Measurements from ENCODE around the gene STUM.

The STUM gene

DNA sequence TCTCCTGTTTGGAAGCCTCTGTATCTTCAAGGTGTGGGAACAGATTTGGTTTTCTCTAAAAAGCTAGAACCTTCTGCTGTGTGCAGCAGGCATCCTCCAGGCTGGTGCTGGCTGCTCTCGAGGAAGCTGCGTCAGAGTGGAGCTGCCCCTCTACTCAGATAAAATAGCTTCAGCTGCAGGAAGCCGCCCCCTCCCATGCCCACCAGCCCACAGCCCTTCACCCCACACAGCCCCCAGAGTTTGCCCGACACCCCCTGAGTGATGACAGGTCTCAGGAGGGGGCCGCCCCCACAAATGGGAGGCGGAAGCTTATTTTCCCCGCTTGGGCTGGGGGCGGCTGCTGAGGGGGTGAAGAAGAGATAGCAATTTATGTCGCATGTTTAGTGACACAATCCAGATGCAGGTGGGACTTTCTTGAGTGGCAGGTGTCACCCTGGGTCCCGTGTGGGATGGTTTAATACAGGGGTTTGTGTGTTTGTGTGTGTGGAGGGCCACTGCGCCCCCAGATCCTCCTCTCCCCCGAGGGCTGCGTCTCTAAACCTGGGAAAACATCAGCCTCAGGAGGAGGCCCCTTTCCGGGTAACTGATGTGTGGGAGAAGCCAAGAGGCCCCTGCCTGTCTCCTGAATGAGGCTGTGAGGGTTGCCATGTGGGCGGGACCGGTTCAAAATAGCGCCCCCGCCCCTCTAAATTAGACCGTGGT lies 55.4 kb downstream of the STUM start:
- TF ChIP-seq, protein P1, sequence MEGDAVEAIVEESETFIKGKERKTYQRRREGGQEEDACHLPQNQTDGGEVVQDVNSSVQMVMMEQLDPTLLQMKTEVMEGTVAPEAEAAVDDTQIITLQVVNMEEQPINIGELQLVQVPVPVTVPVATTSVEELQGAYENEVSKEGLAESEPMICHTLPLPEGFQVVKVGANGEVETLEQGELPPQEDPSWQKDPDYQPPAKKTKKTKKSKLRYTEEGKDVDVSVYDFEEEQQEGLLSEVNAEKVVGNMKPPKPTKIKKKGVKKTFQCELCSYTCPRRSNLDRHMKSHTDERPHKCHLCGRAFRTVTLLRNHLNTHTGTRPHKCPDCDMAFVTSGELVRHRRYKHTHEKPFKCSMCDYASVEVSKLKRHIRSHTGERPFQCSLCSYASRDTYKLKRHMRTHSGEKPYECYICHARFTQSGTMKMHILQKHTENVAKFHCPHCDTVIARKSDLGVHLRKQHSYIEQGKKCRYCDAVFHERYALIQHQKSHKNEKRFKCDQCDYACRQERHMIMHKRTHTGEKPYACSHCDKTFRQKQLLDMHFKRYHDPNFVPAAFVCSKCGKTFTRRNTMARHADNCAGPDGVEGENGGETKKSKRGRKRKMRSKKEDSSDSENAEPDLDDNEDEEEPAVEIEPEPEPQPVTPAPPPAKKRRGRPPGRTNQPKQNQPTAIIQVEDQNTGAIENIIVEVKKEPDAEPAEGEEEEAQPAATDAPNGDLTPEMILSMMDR (IDR thresholded peaks at IDR 0.05; ENCODE audit: borderline replicate concordance, insufficient read depth, low read depth, low read length): no peak
- H3K4me3 ChIP-seq (ENCODE audit: low read depth, low read length): no peak overlapping the region

DNA sequence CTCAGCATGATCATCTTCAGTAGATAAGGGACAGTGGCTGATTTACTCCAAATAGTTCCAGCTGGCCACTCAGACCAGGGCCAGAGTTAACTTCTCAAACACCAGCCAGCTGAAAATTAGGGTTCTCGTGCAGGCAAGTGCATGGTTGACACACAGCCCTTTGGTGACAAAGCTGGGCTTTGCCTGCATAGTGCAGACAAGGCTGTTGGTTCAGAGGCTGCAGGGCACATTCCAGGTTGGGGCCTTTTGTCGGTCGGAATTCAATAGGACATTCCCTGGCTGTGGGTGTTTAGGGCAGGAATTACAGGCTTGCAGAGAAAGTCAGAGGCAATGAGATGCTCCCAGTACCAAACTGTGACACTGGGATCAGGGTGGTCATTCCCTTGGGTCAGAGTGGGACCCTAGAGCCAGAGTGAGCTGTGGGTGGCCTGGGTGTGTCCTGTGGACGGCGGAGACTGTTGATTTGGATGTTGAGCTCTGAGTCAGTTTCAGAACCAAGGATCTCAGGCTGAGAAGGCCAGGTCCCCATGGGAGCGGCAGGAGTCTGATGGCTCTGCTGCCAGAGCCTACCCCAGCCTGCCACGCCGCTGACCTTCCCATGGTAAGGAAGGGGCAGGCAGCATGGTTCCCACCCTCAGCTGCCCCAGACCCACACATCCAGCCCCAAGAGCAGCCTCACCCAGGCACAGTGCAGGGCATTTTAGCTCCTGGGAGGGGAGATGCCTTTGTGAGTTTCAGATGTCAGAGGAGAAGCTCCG lies 56.2 kb downstream of the STUM start:
- H3K4me3 ChIP-seq (ENCODE audit: low read depth, low read length): no peak overlapping the region
- TF ChIP-seq, protein P1 (IDR thresholded peaks at IDR 0.05; ENCODE audit: borderline replicate concordance, insufficient read depth, low read depth, low read length): no peak

DNA sequence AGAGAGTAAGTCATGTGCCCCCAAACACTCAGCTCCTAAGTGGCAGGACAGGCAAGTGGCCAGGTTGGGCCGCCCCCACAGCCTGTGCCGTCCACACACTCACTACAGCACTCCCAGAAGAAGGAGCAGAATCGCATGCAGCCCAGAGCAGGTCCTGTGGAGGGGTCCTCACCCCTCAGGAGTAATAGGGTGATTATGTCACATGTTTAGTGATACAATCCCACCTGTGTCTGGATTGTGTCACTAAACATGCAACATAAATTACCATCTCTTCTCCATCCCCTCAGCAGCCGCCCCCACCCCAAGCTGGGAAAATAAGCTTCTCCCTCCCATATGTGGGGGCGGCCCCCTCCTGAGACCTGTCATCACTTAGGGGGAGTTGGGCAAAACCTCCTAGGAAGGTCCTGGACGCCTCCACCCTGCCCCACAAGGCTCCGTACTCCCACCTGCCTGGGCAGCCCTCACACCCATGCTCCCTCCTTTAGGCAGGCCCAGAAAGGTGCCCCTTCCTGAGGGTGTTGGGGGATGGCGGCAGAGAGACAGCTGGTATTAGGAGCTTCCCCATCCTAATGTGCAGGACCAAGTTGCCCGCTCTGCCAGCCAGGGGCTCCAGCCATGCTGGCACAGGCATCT lies 56.9 kb downstream of the STUM start:
- no peak overlapping the region for H3K4me3 ChIP-seq (ENCODE audit: low read depth, low read length)
- TF ChIP-seq, protein P1 (IDR thresholded peaks at IDR 0.05; ENCODE audit: borderline replicate concordance, insufficient read depth, low read depth, low read length): no peak

DNA sequence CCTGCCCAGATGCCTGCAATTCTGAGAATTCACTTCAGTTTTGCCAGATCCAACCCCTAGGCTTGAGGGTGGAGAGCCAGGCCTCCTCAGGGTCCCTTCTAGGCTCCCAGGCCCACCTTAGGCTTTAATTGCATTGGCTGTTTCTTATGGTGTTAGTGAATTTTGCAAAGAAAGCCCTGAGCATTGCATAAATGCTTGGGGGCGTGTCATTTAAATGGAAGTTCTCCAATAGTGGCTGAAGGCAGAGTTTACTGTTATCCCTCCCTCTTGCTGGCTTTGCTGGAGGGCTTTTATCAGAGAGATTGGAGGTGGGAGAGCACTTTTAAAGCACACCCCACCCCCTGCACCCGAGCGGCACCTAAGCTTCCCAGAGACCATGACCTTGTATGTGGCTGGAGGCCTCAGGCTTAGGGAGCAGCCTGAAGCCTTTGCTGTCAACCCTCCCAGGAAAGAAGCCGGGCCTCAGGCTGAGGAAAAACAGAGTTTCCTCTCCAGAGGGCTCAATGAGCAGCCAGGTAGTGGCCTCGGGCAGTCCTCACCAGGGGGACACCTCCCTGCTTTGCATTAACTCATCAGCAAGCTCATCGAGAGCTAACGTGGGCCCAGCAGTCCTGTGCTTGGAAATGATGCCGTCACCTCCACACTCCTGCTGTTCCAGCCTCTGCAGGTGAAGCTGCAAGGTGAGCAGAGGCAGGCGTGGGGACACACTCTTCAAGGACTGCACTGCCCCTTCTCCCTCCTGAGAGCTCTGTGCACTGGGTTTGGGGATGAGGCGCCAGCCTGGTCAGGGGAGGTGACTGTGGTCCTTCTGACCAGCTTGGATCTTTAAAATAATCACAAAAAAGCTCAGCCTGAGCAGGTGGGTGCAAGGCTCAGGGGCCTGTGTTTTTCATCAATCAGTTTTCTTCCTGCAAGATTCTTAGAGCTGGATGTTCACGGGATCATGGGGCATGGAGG lies 58.0 kb downstream of the STUM start:
- TF ChIP-seq, protein P1 (IDR thresholded peaks at IDR 0.05; ENCODE audit: borderline replicate concordance, insufficient read depth, low read depth, low read length): no peak
- no peak overlapping the region for H3K4me3 ChIP-seq (ENCODE audit: low read depth, low read length)

DNA sequence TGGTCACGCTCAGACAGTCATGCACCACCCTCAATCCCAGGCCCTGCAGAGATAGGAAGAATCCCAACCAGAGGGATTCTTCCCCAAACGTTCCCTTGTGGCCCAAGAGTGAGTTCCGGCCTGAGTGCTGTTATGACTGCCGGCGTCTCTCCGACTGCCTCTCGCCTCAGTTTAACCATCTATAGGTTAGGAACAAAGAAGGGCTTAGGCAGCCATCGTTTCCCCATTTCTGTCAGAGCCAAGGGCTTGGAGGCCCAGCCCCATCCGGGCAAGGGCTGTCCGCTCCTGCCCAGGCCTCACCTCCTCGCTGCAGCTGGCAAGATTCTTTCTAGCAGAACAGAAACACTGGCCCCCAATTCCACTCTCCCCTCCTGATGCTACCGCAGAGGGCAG lies 58.7 kb downstream of the STUM start:
- H3K4me3 ChIP-seq (ENCODE audit: low read depth, low read length): no peak overlapping the region
- TF ChIP-seq, protein P1 (IDR thresholded peaks at IDR 0.05; ENCODE audit: borderline replicate concordance, insufficient read depth, low read depth, low read length): no peak

DNA sequence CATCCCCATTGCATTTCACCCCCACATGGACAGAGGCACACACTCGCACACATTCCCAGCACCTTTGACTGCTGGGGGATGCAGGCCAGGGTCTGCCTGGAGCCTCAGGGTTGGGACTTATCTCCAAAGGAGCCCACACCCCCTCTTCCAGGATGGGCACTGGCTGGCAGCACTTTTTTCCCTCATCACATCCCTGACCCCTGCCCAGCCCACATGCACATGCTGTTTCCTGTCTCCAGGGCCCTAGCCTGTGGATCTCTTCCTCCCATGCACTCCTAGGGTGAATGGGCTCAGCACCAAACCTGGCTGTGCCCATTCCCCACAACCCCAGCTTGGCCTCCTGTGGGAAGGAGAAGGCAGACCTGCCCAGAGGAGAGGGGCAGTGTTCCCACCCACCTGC lies 59.3 kb downstream of the STUM start:
- no peak overlapping the region for H3K4me3 ChIP-seq (ENCODE audit: low read depth, low read length)
- TF ChIP-seq, protein P1 (IDR thresholded peaks at IDR 0.05; ENCODE audit: borderline replicate concordance, insufficient read depth, low read depth, low read length): no peak

Data from GM12875 (cell line).